Fibroblast of skin of scalp (primary cell): ENCODE data around the gene DNAAF5.
"Not testable (repeated sequence)": the region's sequence is repeated elsewhere in the genome, so short reads cannot be mapped to it uniquely, and the experiment has no call there.

ENCODE experiments used
- DNase-seq: peaks from one replicate; pipeline ENCODE4 v3.0.0-alpha.2; 2013

The DNAAF5 gene

DNA sequence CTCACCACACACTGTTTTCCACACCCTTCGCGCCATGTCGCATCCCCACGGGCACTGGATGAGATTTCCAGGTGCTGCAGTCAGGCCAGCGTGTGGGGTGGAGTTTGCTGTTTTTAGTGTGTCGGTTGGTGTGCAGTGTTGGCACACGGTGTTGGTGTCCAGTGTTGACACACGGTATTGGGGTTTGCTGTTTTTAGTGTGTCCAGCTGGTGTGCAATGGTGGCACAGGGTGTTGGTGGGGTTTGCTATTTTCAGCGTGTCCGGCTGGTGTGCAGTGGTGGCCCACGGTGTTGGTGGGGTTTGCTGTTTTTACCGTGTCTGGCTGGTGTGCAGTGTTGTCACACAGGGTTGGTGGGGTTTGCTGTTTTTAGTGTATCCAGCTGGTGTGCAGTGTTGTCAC lies 20.7 kb downstream of the DNAAF5 start:
- no peak for DNase-seq

- no peak for DNase-seq
Measured at GRCh38 chr7:748446-748845, 21.9 kb downstream of the DNAAF5 start.

GRCh38 chr7:749140-749551 lies 22.6 kb downstream of the DNAAF5 start:
- no peak for DNase-seq

DNA sequence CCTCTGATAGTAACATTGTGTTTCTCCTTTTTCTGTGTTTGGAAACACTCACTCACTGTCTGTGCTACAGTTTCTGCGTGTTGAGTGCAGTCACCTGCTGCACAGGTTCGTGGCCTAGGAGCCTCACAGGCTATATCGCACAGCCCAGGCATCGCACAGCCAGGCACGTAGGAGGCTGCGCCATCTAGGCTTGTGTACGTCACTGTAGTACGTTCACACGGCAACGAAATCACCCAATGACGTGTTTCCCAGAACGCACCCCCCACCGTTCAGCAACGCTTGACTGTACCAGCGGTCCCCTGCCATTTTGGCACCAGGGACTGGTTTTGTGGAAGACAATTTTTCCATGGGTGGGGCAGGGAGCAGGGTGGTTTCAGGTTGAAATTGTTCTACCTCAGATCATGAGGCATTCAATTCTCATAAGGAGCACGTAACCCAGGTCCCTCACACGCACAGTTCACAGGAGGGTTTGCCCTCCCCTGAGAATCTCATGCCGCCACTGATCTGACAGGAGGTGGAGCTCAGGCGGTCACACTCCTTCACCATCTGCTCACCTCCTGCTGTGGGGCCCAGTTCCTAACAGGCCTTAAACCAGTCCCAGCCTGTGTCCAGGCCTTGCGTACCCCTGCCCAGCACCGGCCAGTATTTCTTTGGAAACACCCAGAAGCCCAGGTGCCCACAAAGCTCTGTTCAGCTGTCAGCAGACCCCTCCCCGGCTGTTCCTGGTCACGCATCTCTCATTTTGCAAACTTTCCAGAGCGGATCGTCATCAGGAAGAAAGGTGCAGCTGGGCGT lies 23.8 kb downstream of the DNAAF5 start:
- no peak for DNase-seq

GRCh38 chr7:751826-752225 lies 25.3 kb downstream of the DNAAF5 start:
- DNase-seq: no peak

DNA sequence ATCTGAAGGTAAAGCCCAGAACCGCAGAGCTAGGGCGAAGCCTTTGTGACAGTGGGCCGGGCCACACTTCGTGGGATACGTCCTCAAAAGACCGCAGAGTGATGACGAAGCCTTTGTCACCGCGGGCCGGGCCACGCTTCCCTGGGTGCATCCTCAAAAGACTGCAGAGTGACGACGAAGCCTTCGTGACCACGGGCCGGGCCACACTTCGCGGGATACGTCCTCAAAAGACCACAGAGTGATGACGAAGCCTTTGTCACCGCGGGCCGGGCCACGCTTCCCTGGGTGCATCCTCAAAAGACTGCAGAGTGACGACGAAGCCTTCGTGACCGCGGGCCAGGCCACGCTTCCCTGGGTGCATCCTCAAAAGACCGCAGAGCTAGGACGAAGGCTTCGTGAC lies 25.8 kb downstream of the DNAAF5 start:
- not testable (repeated sequence) for DNase-seq

GRCh38 chr7:753190-753589 lies 26.7 kb downstream of the DNAAF5 start:
- no peak for DNase-seq

DNA sequence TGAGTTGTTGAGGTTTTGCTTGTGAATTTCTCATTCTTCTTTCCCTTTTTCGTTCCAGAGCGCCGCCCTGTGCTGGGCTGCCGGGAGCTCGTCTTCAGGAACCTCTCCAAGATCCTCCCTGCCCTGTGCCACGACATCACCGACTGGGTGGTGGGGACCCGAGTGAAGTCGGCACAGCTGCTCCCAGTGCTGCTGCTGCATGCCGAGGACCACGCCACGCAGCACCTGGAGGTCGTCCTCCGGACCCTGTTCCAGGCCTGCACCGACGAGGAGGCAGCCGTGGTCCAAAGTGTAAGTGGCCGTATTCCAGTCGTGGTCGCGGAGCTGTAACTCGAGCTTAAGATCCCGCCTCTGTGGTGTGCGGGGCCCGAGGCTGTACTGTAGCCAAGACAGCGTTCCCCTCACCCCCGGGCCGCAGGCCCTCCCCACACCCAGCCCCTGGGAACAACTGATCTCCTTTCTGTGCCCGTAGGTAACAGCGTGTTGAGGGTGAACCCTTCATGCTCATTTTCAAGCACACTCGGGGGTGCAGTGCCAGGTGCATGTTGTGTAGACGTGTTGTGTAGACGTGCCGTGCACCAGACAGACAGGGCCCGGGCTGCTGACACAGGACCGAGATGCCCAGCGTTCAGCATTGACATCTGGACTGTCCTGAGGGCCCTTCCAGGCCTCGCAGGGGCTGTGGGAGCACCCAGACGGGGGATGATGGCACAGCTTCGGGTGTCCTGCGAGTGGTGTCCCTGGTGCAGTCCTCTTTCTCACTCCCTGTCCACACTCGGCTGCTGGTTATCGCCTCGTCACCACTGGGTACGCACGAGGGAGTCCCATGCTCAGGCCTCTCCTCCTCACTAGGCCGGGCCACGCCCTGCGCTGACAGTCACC lies 28.3 kb downstream of the DNAAF5 start:
- no peak for DNase-seq

DNA sequence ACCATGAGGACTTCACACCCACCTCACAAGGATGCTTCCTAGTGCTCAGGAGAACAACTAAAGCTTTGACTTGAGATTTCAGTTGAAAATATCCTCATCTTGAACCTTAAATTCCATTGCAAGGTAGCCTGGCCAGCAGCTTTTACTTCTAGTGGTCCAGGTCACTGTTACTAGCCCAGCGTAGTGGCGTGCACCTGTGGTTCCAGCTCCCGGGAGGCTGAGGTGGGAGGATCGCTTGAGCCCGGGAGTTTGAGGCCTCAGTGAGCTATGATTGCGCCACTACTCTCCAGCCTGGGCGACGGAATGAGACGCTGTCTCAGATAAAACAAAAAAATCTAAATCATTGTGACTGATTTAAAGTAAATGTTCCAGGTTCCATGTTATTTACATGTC lies 28.9 kb downstream of the DNAAF5 start:
- DNase-seq: no peak

- DNase-seq: no peak
Measured at GRCh38 chr7:756231-756927, 29.9 kb downstream of the DNAAF5 start.

DNA sequence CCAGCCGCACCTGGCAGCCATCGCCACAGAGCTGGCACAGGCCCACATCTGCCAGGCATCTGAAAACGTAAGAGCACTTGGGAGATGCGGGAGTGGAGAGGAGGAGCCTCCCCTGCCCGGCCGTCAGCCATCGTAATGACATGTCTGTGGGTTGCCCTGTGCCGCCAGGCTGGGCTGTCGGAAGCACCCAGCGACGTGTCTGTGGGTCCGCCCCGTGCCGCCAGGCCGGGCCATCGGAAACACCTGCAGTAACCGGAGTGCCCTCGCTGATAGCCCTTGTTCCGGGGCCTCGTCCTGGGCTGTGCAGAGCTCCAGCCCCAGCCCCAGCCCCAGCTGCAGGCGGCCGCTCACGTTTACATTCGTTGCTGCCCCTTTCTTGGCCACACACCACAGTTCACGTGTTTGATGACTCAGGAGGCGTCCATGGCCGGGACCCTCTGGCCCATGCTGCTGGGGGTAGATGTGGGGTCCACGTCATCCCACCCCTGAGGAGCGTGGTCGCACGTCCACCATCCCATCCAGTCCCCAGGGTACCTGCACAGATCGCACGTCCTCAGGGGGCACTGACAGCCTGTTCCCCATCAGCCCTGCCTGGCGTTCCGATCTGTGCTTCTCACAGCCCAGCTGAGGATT lies 30.5 kb downstream of the DNAAF5 start:
- DNase-seq: no peak

- DNase-seq: no peak
Measured at GRCh38 chr7:757741-758163, 31.3 kb downstream of the DNAAF5 start.

- DNase-seq: no peak
Measured at GRCh38 chr7:759569-759968, 33.1 kb downstream of the DNAAF5 start.

GRCh38 chr7:760006-760405 lies 33.5 kb downstream of the DNAAF5 start:
- no peak for DNase-seq

DNA sequence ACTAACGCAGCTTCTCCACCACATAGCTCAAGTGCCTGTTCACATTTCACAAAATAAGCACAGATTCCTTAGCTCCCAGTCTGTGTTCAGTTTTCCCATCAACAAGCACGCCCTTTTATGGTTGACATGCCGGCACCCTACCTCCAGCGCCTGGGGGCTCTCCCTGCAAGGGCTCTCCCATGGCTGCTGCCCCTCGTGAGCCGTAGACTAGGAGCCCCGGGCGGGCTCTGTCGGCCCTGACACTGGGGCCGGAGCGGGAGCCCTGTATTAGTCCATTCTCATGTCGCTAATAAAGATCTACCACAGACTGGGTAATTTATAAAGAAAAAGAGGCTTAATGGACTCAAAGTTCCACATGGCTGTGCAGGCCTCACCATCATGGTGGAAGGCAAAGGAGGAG lies 34.6 kb downstream of the DNAAF5 start:
- DNase-seq: no peak

GRCh38 chr7:761631-762030 lies 35.1 kb downstream of the DNAAF5 start:
- no peak for DNase-seq

DNA sequence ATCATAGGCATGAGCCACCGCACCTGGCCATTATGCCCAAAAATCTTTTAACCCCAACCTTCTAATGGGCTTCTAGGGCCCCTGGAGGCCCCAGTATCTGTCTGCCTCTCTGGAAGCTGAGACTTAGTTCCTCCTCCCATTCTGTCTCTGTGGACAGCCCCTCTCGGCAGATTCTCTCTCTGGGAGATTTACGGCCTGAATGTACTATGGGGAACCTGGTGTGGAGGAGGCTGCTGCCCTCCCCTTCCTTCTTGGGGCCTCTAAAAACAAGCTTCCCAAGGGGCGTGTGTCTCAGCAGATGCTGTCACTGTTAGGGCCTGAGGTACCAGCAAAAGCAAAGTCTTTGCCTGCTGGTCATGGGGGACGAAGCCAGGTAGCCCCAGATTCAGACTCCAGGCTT lies 36.4 kb downstream of the DNAAF5 start:
- no peak for DNase-seq

DNA sequence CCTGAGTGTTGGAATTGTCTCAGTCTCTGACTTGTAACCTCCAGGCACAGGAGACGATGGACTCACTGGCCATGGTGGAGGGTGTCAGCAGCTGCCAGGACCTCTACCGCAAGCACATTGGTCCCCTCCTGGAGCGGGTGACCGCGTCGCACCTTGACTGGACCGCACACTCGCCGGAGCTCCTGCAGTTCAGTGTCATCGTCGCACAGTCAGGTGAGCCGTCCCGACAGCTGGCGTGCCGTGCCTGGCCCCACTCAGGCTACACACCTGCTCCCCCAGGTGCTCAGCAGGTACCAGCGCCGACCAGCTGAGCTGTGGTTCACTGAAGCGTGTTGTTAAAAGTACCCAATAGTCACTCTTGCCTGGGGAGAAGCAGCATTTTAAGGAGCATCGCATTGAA lies 37.3 kb downstream of the DNAAF5 start:
- no peak for DNase-seq

GRCh38 chr7:765383-765782 lies 38.9 kb downstream of the DNAAF5 start:
- DNase-seq: no peak

GRCh38 chr7:767580-767940 lies 41.1 kb downstream of the DNAAF5 start:
- peak; percentile 51 for DNase-seq

DNA sequence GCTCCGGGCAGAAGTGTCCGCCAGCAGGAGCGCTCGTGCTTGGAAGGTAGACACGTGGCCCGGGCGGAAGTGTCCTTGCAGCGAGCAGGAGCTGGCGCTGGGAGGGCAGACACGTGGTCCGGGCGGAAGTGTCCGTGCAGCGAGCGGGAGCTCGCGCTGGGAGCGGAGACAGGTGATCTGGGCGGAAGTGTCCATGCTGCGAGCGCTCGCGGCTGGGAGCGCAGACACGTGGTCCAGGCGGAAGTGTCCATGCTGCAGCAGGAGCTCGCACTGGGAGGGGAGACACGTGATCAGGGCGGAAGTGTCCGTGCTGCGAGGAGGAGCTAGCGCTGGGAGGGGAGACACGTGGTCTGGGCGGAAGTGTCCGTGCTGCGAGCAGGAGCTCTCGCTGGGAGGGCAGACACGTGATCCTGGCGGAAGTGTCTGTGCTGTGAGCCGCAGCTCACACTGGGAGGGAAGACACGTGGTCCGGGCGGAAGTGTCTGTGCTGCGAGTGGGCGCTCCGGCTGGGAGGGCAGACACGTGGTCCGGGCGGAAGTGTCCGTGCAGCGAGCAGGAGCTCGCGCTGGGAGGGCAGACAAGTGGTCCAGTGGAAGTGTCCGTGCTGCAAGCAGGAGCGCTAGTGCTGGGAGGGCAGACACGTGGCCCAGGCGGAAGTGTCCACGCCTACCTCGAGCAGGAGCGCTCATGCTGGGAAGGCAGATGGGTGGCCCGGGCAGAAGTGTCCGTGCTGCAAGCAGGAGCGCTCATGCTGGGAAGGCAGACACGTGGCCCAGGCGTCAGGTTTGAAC lies 41.6 kb downstream of the DNAAF5 start:
- DNase-seq: peak; percentile 71
